ENCODE results near the gene ISM1.

Gene ISM1

GRCh38 chr20:13313201-13313600 is 92.1 kb downstream of the ISM1 start:
- DNase-seq (ENCODE audit: low read depth) = no peak

- DNase-seq (ENCODE audit: low read depth) = no peak
Observed at GRCh38 chr20:13317439-13317838, 96.4 kb downstream of the ISM1 start.

DNA sequence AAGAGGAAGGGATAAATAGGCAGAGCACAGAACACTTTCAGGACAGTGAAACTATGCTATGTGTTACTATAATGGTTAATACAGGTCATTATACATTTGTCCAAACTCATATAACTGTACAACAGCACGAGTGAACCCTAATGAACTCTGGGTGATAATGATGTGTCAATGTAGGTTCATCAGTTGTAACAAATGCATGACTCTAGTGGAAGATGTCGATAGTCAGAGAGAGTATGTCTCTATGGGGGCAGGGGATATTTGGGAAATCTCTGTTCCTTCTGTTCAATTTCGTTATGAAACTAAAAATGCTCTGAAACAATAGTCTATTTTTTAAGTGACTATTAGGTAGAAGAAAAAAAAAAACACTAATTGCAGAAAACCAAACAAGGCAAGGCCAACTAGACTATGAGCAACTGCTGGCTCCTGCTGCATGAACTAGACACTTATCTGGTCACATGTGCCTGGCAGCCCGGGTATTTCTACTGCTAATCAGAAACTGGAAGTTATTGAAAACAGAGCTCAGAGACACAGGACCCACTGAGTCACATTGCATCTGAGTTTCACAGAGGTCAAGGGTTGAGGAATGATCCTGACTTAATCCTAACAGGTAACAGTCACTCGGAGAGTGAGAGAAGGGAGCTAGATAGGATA is 97.9 kb downstream of the ISM1 start:
- no peak for DNase-seq (ENCODE audit: low read depth)

GRCh38 chr20:13320702-13321101 is 99.6 kb downstream of the ISM1 start:
- DNase-seq (ENCODE audit: low read depth) = no peak

DNA sequence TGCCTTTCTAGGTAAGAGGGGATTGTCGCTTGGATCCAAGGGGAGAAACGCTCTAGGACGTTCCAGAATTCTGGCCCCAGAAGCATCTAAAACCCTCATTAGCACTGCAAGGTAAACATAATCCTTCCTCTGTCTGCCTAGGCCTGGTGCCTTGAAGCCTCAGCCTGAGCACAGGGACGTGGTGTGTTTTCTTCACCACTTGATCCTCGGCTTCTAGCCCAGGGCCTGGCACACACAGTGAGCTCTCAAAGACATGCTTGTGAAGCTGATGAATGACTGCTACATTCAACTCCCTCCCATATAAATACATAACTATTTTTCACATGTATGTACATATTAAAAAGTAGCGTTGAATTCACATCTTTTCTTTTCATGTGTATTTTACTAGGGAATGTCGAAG is 100.3 kb downstream of the ISM1 start:
- DNase-seq (ENCODE audit: low read depth) = no peak

GRCh38 chr20:13322198-13322597 is 101.1 kb downstream of the ISM1 start:
- no peak for DNase-seq (ENCODE audit: low read depth)

DNA sequence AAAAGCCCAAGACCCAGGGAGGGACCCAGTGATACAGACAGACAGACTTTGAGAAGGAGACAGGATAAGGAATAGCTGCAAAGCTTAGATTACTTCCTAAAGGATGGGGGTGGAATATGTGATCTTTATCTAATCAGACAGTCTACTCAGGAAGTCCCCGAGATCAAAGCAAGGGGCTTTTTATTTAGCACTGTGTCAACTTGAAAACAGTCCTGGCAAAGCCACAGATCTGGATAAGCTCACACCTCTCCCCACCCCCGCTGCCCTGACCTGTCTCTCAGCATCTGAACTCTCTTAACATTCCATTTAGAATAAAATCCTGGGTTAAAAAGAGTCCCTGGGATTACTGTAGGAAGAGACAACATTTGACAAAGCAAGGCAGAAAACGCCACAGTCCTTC is 101.5 kb downstream of the ISM1 start:
- no peak for DNase-seq (ENCODE audit: low read depth)

DNA sequence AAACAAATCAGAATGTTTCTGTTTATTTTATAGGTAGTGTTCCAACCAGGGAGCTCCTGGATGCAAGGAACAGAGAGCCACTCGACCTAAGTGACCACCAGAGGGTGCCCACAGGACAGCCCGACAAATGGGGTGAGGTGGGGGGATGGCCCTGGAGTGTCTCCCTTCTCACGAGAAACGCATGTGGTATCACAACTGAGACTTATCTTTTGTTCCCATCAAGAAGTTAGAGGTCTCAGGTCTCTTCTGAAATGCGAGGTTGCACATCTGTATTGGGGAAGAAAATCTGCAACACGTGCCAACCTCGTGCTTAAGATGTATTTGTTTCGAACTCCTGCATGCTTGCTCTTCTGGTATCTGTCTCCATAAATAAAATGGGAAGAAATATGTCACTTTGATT is 104.0 kb downstream of the ISM1 start:
- peak; percentile 53 for DNase-seq (ENCODE audit: low read depth)

GRCh38 chr20:13325796-13326340 is 104.8 kb downstream of the ISM1 start:
- DNase-seq (ENCODE audit: low read depth) = no peak

DNA sequence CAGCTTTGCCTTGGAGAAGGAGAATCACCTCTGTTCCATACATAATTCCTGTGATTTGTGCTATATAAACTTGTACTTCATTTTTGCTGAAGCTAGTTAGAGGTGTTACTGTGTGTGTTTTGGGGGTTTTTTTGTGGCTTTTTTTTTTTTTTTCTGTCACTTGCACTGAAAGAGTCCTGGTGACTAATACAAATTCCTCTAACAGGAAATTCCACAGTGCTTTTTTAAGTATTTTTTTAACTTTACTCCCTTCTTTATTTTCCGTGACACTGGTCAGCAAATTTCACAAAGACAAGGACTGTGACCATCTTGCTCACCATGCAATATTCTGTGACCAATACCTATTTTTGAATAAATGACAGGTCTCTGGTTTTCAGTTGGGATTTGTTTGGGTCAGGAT is 110.5 kb downstream of the ISM1 start:
- peak; percentile 47 for DNase-seq (ENCODE audit: low read depth)

- DNase-seq (ENCODE audit: low read depth) = no peak
Observed at GRCh38 chr20:13333036-13333435, 112.0 kb downstream of the ISM1 start.

GRCh38 chr20:13333793-13334192 is 112.7 kb downstream of the ISM1 start:
- DNase-seq (ENCODE audit: low read depth) = no peak

GRCh38 chr20:13336308-13337089 is 115.4 kb downstream of the ISM1 start:
- peak; percentile 80 for DNase-seq (ENCODE audit: low read depth)

GRCh38 chr20:13337090-13337784 is 116.2 kb downstream of the ISM1 start:
- DNase-seq (ENCODE audit: low read depth) = no peak

DNA sequence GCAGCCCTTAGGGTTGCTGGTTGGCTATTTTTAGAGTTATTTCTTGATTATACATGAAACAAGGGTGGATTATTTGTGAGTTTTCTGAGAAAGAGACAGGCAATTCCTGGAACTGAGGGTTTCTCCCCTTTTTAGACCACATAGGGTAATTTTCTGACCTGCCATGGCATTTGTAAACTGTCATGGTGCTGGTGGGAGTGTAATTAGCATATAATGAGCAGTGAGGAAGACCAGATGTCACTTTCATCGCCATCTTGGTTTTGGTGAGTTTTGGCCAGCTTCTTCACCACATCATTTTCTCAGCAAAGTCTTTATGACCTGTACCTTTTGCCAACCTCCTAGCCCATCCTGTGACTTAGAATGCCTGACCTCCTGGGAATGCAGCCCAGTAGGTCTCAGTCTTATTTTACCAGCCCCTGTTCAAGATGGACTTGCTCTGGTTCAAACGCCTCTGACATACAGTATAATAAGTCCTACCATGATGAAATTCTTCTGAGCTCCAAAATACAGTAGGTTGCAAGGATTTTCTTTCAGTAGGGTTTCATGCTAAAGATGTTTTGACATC is 117.1 kb downstream of the ISM1 start:
- no peak for DNase-seq (ENCODE audit: low read depth)

DNA sequence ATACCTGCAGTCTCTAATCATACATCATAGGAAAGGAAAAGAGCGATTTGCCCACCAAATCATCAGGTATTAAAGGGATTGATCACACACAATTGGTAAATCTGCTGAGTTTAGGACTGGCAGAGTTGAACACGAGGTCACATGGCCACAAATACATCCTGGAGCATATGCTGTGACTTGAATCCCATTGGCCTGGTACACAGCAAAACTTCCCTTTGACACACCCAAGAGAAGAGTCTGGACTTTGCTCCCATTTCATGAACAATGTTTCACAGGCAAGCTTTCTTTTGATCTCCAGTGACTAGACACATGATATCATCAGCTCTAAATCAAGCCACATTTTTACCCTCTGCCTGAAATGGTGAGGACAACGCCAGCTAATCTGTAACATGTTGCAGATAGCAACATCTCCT is 117.9 kb downstream of the ISM1 start:
- DNase-seq (ENCODE audit: low read depth) = no peak

- no peak for DNase-seq (ENCODE audit: low read depth)
Observed at GRCh38 chr20:13340088-13340487, 119.0 kb downstream of the ISM1 start.

- no peak for DNase-seq (ENCODE audit: low read depth)
Observed at GRCh38 chr20:13341737-13342393, 120.8 kb downstream of the ISM1 start.

- no peak for DNase-seq (ENCODE audit: low read depth)
Observed at GRCh38 chr20:13342469-13343242, 121.6 kb downstream of the ISM1 start.

- DNase-seq (ENCODE audit: low read depth) = no peak
Observed at GRCh38 chr20:13344671-13345070, 123.6 kb downstream of the ISM1 start.
